Stimulated activated CD4-positive, alpha-beta T cell treated with anti-CD3 and anti-CD28 coated beads, Interleukin-15, amount 100 ng/mL, for 48 hours (primary cell): ENCODE results near the gene GOLGA5.
"Not testable (repeated sequence)": the region's sequence is repeated elsewhere in the genome, so short reads cannot be mapped to it uniquely, and the experiment has no call there.

Source experiments
- DNase-seq, 2 donors: peaks; one replicate each; pipeline ENCODE4 v3.0.0-alpha.2; 2020; ENCODE audit warnings: low read depth in 2 of 2

GOLGA5 gene

GRCh38 chr14:92778868-92779565 lies 15.1 kb upstream of the GOLGA5 start:
- DNase-seq, result not testable (repeated sequence)

DNA sequence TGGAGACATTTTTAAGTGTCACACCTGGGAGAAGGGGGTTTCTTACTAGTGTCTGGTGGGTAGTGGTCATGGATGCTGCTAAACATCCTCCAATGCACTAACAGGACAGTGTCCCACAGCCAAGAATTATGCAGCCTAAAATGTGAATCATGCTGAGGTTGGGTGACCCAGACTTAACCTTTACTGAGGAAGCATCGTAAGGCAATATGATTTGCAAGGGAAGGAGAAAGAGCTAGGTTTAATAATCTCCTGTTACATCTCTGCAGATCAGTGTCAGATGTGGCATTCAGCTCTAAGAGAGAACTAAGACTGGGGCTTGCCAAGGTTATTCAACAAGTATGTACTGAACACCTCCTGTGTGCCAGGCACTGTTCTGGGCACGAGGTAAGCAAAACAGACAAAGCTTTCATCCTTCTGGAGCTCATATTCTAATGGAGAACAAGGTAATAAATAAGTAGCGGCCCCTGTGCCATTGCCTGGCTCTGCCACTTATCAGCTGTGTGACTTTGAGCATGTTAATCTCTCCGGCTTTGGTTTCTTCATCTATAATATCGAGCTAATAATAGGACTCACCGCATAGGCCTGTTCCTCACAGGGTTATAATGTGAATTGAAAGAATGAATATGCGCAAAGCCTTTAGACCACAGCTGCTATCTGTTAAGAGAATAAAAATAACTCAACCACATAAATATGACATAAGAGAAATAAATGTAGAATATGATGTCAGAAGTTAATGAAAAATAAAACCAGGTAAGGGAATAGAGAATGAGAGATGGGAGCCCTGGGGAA lies 13.5 kb upstream of the GOLGA5 start:
- DNase-seq, result no peak

DNA sequence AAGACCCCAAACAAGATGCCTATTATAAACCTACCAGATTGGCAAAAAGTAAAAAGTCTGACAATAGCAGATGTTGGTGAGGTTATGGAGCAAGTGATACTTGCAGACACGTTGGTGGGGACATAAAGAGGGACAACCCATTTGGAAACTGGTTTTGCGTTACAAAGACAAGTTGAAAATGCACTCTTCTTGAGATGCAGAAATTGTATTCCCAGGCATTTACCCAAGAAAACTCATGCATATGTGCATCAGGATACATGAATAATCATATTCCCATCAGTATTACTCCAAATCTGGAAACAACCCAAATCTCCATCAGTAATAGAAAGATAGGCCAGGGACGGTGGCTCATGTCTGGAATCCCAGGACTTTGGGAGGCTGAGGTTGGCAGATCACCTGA lies 12.8 kb upstream of the GOLGA5 start:
- no peak for DNase-seq

- DNase-seq, result no peak
These were observed 10.2 kb upstream of the GOLGA5 start for GRCh38 chr14:92783813-92784431.

- DNase-seq, result no peak
These were observed 8.3 kb upstream of the GOLGA5 start for GRCh38 chr14:92785667-92786426.

- no peak for DNase-seq
These were observed 7.7 kb upstream of the GOLGA5 start for GRCh38 chr14:92786427-92786756.

GRCh38 chr14:92787554-92787953 lies 6.6 kb upstream of the GOLGA5 start:
- DNase-seq, result no peak

- DNase-seq, result no peak
These were observed 4.5 kb upstream of the GOLGA5 start for GRCh38 chr14:92789457-92790089.

GRCh38 chr14:92792885-92793284 lies 1.2 kb upstream of the GOLGA5 start:
- no peak for DNase-seq

- DNase-seq, result no peak
These were observed 439 bp downstream of the GOLGA5 start for GRCh38 chr14:92794547-92794941.

GRCh38 chr14:92794961-92795360 lies 856 bp downstream of the GOLGA5 start:
- DNase-seq, result no peak

GRCh38 chr14:92797935-92798653 lies 4.0 kb downstream of the GOLGA5 start:
- DNase-seq, result no peak

DNA sequence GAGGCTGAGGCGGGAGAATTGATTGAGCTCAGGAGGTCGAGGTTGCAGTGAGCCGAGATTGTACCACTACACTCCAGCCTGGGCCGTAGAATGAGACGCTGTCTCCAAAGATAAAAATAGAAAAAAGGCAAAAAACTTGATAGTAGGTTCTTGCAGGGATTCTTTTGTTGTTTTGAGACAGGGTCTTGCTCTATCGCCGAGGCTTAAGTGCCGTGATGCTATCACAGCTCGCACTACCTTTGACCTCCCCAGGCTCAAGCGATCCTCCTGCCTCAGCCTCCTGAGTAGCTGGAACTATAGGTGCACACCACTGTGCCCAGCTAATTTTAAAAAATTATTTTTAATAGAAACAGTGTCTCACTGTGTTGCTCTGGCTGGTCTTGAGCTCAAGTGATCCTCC lies 4.7 kb downstream of the GOLGA5 start:
- no peak for DNase-seq

DNA sequence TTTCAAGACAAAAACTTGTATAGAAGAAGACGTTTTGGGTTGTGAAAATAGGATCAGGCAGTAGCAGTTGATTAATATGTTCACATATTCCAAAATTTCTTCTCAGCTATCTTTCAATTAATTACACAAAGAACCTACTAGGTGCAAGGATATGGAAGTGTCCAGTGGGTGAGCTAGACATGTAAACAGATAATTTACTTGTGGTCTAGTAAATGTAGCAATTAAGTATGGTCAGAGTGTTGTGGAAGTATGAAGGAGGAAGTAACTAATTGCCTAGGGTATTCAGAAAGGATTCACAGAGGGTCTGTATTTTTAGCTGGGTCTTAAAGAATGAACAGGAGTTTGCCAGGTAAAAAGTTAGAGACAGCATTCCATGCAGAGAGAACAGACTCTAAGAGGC lies 5.9 kb downstream of the GOLGA5 start:
- no peak for DNase-seq

GRCh38 chr14:92800525-92800924 lies 6.4 kb downstream of the GOLGA5 start:
- DNase-seq, result no peak

DNA sequence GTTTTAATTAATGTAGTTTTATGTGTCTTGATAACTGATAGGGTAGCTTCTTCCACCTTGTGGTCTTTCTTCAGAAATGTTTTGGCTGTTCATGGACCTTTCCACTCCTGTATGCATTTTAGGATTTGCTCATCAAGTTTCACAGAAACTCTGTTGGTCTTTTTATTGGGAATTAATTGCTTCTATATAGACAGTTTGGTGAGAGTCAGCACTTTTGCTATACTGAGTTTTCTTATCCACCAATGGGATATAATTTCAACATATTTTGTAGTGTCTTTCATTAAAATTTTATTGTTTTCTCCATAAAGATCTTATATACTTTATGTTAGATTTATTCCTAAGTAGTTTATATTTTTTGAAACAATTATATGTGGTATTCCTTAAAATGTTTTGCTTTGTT lies 7.8 kb downstream of the GOLGA5 start:
- no peak for DNase-seq

DNA sequence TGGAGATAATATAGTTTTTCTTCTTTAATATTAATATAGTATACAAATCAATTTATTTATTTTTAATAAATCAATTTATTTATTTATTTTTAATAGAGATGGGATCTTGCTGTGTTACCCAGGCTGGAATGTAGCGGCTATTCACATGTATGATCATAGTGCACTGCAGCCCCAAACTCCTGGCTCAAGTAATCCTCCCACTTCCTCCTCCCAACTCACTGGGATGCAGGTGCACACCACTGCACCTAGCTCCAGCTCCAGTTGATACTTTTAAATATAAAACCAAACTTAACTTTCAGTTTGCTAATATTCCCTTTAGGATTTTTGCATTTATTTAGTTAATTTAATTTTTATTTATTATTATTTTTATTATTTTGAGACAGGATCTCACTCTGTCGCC lies 8.6 kb downstream of the GOLGA5 start:
- no peak for DNase-seq

DNA sequence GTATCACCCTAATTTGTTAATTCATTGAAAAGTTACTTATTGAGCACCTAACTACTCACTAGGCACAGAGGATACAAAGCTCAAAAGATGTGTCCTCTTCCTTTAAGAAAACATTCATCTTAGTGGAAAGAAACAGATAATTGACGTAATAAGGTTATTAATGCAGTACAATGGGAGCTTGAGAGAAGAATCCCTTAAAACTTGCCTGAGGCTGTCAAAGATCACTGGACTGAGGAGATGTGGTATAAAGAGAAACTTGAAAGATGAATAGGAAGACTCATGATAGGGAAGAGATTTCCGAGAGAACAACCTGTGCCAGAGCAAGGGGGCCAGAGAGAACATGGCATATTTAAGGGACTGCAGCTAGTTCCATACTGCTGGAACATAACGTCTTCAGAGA lies 19.1 kb downstream of the GOLGA5 start:
- DNase-seq, result no peak

DNA sequence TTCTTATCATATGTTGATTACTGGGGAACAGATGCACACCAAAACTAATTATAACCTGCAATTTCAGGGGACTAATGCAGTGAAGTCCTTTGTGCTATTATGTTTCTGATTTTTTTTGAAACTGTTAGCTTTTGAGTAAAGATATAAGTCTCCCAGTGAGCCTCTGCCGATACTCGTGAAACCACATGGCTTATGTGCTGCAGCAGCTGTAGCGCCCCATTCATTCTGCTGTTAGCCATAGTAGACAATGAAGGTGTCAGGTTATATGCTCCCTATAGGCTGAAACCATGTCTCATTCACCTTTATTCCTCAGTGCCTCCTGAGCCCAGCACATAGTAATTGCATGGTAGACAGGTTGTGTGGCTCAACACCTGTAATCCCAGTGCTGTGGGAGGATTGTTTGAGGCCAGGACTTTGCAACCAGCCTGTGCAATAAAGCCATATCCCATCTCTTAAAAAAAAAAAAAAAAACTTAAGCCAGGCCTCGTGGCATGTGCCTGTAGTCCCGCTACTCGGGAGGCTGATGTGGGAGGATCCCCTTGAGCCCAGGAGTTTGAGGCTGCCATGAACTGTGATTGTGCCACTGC lies 25.0 kb downstream of the GOLGA5 start:
- no peak for DNase-seq

DNA sequence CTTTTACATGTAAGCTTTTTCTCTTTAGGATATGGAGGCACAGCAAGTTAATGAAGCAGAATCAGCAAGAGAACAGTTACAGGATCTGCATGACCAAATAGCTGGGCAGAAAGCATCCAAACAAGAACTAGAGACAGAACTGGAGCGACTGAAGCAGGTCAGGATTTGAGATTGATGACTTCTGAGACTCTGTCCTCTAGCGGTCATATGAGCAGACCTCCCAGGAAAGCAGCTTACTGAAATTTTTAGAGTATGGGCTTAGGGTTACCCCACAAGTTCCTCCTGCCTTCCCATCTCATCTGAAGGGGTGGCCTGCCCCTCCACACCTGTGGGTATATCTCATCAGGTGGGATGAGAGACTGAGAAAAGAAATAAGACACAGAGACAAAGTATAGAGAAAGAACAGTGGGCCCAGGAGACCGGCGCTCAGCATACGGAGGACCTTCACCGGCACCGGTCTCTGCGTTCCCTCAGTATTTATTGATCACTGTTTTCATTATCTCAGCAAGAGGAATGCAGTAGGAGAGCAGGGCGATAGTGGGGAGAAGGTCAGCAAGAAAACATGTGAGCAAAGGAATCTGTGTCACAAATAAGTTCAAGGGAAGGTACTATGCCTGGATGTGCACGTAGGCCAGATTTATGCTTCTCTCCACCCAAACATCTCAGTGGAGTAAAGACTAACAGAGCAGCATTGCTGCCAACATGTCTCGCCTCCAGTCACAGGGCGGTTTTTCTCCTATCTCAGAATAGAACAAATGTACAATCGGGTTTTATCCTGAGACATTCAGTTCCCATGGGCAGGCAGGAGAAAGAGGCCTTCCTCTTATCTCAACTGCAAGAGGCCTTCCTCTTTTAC lies 25.8 kb downstream of the GOLGA5 start:
- not testable (repeated sequence) for DNase-seq
